Left ventricle myocardium inferior (tissue), 1 donor: ENCODE measurements around the gene UBE2R2. TPM values are rescaled to one million over a fixed set of nuclear protein-coding genes. Genes with fewer than 3 reads are reported as not detected.
"Not testable (repeated sequence)": the region's sequence is repeated elsewhere in the genome, so short reads cannot be mapped to it uniquely, and the experiment has no call there.

Source experiments
- DNase-seq: peaks from one replicate; pipeline ENCODE4 v3.0.0-alpha.2; 2020
- H3K27ac ChIP-seq: fragments of 200-600 bp; replicated peaks from 2 replicates; pipeline ENCODE4 v1.8.0; 2021
- H3K27me3 ChIP-seq: fragments of 200-600 bp; 2 replicates; pipeline ENCODE4 v1.8.0; 2021; ENCODE audit warnings: low read depth
- H3K36me3 ChIP-seq: fragments of 200-600 bp; 2 replicates; pipeline ENCODE4 v1.8.0; 2021
- H3K4me1 ChIP-seq: fragments of 200-600 bp; 2 replicates; pipeline ENCODE4 v1.8.0; 2021
- H3K4me3 ChIP-seq: fragments of 200-600 bp; 2 replicates; pipeline ENCODE4 v1.8.0; 2021; ENCODE audit warnings: mild to moderate bottlenecking, moderate library complexity
- H3K9me3 ChIP-seq: fragments of 200-600 bp; replicated peaks from 2 replicates; pipeline ENCODE4 v1.8.0; 2021
- intact Hi-C: fragments of 100-400 bp; cut with micrococcal nuclease; formaldehyde crosslinking; loops from one replicate; pipeline ENCODE4 v1.11.0; 2022
- total RNA-seq: library from RNA; stranded (reverse); fragmentation: NEBNext Ultra II Directional; extraction: Animal tissue kit (Norgen Biotek cat#: 25700); gene quantifications from one replicate; pipeline ENCODE4 v1.2.1, GENCODE V29; 2021
- TF ChIP-seq, protein P1 (sequence below): fragments of 200-600 bp; IDR thresholded peaks from 2 replicates; pipeline ENCODE4 v1.8.0; 2021; ENCODE audit warnings: antibody characterized with exemption, mild to moderate bottlenecking, borderline replicate concordance
- donor health status: DM: no; HTN: yes; CAD: no; lungs with severe emphysema.

UBE2R2 gene
- total RNA-seq, 1 donor from 2014 or later: 40.6 TPM

DNA sequence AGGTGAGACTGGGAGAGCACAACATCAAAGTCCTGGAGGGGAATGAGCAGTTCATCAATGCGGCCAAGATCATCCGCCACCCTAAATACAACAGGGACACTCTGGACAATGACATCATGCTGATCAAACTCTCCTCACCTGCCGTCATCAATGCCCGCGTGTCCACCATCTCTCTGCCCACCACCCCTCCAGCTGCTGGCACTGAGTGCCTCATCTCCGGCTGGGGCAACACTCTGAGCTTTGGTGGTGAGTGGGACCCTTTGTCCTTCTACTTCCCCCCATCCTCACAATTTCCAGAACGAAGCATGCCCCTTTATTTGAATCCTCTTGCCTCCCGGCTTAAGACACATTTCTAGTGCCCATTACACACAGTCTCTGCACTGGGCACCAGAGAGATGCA, 19.1 kb upstream of the UBE2R2 start:
- DNase-seq: no peak
- H3K27ac ChIP-seq: no peak overlapping the region
- H3K4me1 ChIP-seq: no peaks in the 10 kb centered on the region
- no peaks in the 10 kb centered on the region for H3K36me3 ChIP-seq
- intact Hi-C loops: no loop called here
- H3K27me3 ChIP-seq: peaks cover 4% of the 10 kb centered on the region
- TF ChIP-seq, protein P1, sequence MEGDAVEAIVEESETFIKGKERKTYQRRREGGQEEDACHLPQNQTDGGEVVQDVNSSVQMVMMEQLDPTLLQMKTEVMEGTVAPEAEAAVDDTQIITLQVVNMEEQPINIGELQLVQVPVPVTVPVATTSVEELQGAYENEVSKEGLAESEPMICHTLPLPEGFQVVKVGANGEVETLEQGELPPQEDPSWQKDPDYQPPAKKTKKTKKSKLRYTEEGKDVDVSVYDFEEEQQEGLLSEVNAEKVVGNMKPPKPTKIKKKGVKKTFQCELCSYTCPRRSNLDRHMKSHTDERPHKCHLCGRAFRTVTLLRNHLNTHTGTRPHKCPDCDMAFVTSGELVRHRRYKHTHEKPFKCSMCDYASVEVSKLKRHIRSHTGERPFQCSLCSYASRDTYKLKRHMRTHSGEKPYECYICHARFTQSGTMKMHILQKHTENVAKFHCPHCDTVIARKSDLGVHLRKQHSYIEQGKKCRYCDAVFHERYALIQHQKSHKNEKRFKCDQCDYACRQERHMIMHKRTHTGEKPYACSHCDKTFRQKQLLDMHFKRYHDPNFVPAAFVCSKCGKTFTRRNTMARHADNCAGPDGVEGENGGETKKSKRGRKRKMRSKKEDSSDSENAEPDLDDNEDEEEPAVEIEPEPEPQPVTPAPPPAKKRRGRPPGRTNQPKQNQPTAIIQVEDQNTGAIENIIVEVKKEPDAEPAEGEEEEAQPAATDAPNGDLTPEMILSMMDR: no peak
- no peaks in the 10 kb centered on the region for H3K9me3 ChIP-seq
- no peak overlapping the region for H3K4me3 ChIP-seq

DNA sequence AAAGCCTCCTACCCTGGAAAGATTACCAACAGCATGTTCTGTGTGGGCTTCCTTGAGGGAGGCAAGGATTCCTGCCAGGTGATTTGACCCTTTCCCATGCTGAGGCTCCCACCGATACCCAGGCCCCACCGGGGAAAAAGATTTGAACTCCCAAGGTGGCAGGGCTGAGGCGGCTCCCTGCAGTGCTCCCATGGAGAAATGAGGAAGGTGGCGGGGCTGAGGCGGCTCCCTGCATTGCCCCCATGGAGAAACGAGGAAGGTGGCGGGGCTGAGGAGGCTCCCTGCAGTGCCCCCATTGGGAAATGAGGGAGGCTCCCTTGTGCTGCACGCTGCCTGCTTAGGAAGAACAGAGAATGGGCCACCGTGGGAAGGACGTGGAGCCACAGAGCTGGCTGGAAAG, 18.4 kb upstream of the UBE2R2 start:
- DNase-seq: no peak
- no peaks in the 10 kb centered on the region for H3K36me3 ChIP-seq
- H3K9me3 ChIP-seq: no peaks in the 10 kb centered on the region
- intact Hi-C loops: no loop called here
- H3K27me3 ChIP-seq: peaks cover 4% of the 10 kb centered on the region
- TF ChIP-seq, protein P1: no peak
- no peaks in the 10 kb centered on the region for H3K4me1 ChIP-seq
- H3K4me3 ChIP-seq: no peak overlapping the region
- H3K27ac ChIP-seq: no peak overlapping the region

DNA sequence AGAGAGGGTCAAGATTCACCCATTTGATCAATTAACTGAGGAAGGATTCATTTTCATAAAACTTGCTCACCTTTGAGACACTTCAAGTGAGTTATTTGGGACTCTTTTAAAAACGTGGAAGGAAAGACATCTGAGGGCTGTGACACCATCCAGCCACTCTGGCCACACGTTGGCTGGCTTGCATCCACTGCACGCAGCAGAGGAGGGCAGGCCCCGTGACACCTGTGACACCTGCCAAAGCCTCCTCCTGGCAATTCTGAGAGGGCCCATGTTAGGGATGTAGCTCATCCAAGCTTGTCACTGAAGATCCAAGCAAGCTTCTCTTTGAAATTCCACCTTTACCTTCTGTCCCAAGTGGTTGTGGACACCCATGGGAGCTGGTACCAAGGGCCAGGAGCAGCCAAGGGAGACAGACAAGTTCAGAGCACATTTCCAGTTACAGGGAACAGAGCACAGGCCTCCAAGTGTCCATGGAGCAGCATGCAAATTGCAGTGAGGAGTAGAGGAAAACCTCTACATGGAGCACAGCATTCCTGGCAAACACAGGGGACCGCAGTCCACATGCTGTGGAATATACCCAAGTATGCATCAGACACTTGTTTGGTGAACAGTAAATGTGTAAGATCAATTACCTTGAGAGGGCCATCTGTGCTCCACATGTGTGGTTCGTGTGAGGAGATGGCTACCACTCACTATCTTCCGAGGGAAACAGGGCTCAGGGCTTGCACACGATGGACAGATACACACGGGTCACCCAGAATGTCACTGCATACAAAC, 16.8 kb upstream of the UBE2R2 start:
- Histone ChIP-seq H3K9me3 (no peaks in the 10 kb centered on the region), H3K4me3 (no peak overlapping the region), H3K36me3 (no peaks in the 10 kb centered on the region), H3K27me3 (peaks cover 4% of the 10 kb centered on the region), H3K27ac (no peak overlapping the region), H3K4me1 (no peaks in the 10 kb centered on the region)
- DNase-seq: no peak
- intact Hi-C loops: no loop called here
- TF ChIP-seq, protein P1: no peak

DNA sequence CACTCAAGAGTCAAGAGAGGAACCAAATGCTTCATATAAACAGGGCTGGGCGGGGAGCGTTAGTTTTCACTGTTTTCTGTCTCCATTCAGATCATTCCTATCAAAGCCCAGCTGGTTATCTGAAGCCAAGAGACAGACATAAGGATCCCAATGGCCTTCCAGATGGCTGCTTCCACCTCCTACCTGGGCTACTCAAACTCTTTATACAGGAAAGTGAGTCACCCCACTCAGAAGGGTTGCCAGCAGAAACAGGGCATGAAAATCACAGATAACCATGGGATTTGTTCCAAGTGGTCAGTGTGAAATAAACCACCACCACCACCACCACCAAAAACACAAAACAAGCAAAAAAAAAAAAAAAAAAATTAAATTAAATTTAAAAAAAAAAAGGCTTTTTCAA, 16.1 kb upstream of the UBE2R2 start:
- no peaks in the 10 kb centered on the region for H3K9me3 ChIP-seq
- H3K27ac ChIP-seq: no peak overlapping the region
- TF ChIP-seq, protein P1: no peak
- intact Hi-C loops: no loop called here
- H3K4me3 ChIP-seq: no peak overlapping the region
- DNase-seq: no peak
- peaks cover 4% of the 10 kb centered on the region for H3K27me3 ChIP-seq
- H3K4me1 ChIP-seq: no peaks in the 10 kb centered on the region
- no peaks in the 10 kb centered on the region for H3K36me3 ChIP-seq

DNA sequence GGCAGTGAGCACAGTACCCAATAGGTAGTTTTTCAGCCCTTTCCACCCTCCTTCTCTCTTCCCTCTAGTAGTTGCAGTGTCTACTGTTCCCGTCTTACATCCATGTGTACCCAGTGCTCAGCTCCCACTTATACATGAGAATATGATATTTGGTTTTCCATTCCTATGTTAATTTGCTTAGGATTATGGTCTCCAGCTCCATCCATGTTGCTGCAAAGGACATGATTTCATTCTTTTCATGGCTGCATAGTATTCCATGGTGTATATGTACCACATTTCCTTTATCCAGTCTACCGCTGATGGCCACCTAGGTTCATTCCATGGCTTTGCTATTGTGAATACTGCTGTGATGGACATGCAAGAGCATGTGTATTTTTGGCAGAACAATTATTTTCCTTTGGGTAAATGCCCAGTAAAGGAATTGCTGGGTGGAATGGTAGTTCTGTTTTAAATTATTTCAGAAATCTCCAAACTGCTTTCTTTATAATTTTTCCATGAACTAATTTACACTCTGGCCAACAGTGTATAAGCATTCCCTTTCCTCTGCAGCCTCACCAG, 14.9 kb upstream of the UBE2R2 start:
- H3K36me3 ChIP-seq, intact Hi-C loops, H3K27me3 ChIP-seq, H3K9me3 ChIP-seq, H3K4me1 ChIP-seq, H3K4me3 ChIP-seq, H3K27ac ChIP-seq, DNase-seq: not testable (repeated sequence)

DNA sequence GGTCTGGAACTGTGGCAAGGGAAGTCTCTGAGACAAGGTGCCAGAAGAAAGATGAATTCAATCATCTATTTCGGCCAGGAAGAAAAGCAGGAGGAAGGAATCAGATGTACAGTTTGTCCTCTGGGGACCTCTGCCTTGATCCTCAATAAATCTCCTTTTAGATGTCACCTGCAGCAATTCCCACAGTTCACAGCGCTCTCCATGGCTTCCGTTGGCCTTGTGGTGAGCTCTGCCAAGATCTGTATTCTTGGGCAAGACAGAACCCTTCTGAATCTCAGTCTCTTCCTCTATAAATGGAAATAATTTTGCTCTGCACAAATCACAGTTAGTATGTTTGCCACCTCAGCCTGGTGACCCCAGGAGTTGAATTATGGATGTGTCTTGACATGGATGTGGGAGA, 12.8 kb upstream of the UBE2R2 start:
- intact Hi-C loops, H3K9me3 ChIP-seq, H3K4me1 ChIP-seq, H3K27ac ChIP-seq, H3K27me3 ChIP-seq, H3K36me3 ChIP-seq, H3K4me3 ChIP-seq, DNase-seq: not testable (repeated sequence)

DNA sequence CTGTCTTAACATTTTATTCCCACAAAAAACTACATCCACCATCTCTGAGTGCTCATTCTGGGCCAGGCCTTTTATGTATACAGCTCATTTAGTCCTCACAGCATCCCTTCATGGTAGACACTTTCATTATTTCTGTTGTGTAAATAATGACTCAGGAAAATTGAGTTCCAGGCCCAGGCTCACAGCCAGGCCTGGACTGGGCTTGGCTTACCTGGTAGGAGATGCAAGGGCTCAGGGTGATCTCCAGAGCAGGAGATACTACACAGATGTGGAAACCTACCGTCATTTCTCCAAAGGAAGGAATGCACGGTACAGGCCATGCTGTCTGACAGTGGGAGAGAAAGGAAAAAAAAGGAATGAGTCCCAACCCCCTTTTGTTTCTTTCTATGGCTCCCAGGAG, 9.8 kb upstream of the UBE2R2 start:
- H3K9me3 ChIP-seq, intact Hi-C loops, H3K27ac ChIP-seq, H3K4me1 ChIP-seq, H3K27me3 ChIP-seq, DNase-seq, H3K36me3 ChIP-seq, H3K4me3 ChIP-seq: not testable (repeated sequence)

DNA sequence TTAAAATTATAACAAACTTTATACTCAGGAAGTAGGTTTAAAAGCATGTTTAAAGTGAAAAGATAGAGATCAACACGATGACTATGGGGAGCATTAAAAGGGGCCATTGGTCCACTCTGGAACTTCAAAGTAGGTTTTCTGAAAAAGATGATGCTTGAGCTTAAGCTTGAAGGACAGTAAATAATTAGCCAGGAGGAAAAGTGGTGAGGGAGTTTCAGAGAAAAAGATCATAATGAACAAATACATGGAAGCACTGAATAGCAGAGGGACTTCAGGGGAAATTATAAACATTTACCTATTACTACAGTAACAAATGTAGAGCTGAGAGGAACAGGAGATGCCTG, 8.0 kb upstream of the UBE2R2 start:
- H3K36me3 ChIP-seq, H3K9me3 ChIP-seq, H3K4me3 ChIP-seq, intact Hi-C loops, H3K27me3 ChIP-seq, H3K27ac ChIP-seq, DNase-seq, H3K4me1 ChIP-seq: not testable (repeated sequence)
